Common myeloid progenitor, CD34-positive (primary cell): Measurements from ENCODE around the gene WHRN.

Source experiments
- CTCF ChIA-PET: fragments of 350-600 bp; sonication (Branson Sonifier 250); formaldehyde crosslinking; loops from one replicate; lab custom pipeline; 2021; ENCODE audit warnings: antibody characterized with exemption; lab: Charles Lee
- POLR2A ChIA-PET: fragments of 350-600 bp; sonication (Branson Sonifier 250); formaldehyde crosslinking; loops from one replicate; lab custom pipeline; 2021; ENCODE audit warnings: antibody characterized with exemption; lab: Charles Lee
- DNase-seq, 3 donors: peaks; one replicate each; pipeline versions ENCODE4 v3.0.0 to v3.0.0-alpha.2; 2013
- H3K27ac ChIP-seq, 2 experiments: 1 replicate in 1 of 2; 2 replicates in 1 of 2; pipeline ENCODE4 v1.7.0; 2013; ENCODE audit warnings: inconsistent platforms in 2 of 2, low read length in 2 of 2, mild to moderate bottlenecking in 2 of 2, low read depth in 1 of 2, moderate library complexity in 1 of 2; ENCODE audit not compliant: severe bottlenecking in 2 of 2, insufficient read depth in 1 of 2, poor library complexity in 1 of 2
- H3K27me3 ChIP-seq, 5 experiments: replicated peaks in 2 of 5; 1 replicate in 3 of 5; 2 replicates in 2 of 5; pipeline versions ENCODE4 v1.6.1 to v1.7.0; 2013; ENCODE audit warnings: low read length in 4 of 5, mild to moderate bottlenecking in 2 of 5, moderate library complexity in 2 of 5, inconsistent platforms in 1 of 5; ENCODE audit not compliant: insufficient read depth in 5 of 5, control insufficient read depth in 4 of 5
- H3K36me3 ChIP-seq, 4 experiments: 1 replicate in 2 of 4; 2 replicates in 2 of 4; pipeline versions ENCODE4 v1.6.1 to v1.7.0; 2013; ENCODE audit warnings: low read length in 3 of 4, control low read depth in 1 of 4, mild to moderate bottlenecking in 1 of 4; ENCODE audit not compliant: control insufficient read depth in 4 of 4, insufficient read depth in 4 of 4
- H3K4me1 ChIP-seq, 4 experiments: 1 replicate in 3 of 4; 2 replicates in 1 of 4; pipeline versions ENCODE4 v1.6.1 to v1.7.1; 2013; ENCODE audit warnings: low read length in 3 of 4, mild to moderate bottlenecking in 3 of 4, control low read depth in 1 of 4, inconsistent platforms in 1 of 4, moderate library complexity in 1 of 4; ENCODE audit not compliant: control insufficient read depth in 4 of 4, insufficient read depth in 4 of 4; ENCODE audit errors: control extremely low read depth in 1 of 4
- H3K4me3 ChIP-seq, 7 experiments: 1 replicate in 4 of 7; 2 replicates in 3 of 7; pipeline versions ENCODE4 v1.5.1 to v1.7.0; 2013; ENCODE audit warnings: mild to moderate bottlenecking in 7 of 7, low read length in 6 of 7, moderate library complexity in 6 of 7, inconsistent platforms in 2 of 7, low read depth in 2 of 7, control low read depth in 1 of 7; ENCODE audit not compliant: insufficient read depth in 4 of 7, control insufficient read depth in 1 of 7; ENCODE audit errors: extremely low read depth in 1 of 7
- H3K9me3 ChIP-seq, 5 experiments: 1 replicate in 4 of 5; 2 replicates in 1 of 5; pipeline versions ENCODE4 v1.6.1 to v1.7.1; 2013; ENCODE audit warnings: low read length in 4 of 5, mild to moderate bottlenecking in 2 of 5, inconsistent platforms in 1 of 5, low read depth in 1 of 5, moderate library complexity in 1 of 5; ENCODE audit not compliant: control insufficient read depth in 4 of 5, insufficient read depth in 2 of 5; ENCODE audit errors: control extremely low read depth in 1 of 5
- WGBS: methylation state at CpG from one replicate; pipeline ENCODE4 v1.1.5; 2013; ENCODE audit not compliant: insufficient coverage; 5-methylcytosine and 5-hydroxymethylcytosine counted together

The WHRN gene

DNA sequence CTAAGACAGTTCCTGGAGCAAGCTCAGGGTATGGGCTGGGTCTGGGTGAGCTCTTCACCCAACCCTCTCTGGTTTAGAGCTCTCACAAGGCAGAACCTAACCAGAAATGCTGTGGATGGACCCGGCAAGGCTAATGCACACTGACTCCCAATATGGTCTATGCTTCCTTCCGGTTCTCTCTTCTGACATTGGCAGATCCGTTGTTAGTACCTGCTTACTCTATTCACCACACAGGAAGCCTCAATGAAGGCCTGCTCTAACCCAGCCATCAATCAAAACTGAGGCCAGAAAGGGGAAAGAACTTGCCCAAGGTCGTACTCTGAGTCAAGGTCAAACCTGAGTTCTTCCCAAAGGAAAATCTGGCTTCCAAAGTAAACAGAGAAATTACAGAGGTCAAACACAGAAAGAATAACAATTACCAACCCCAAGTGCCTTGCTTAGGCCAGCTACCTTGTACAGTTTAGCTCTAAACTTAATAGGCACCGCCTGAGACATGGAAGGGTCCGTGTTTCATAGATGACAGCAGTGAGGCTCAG is 71.5 kb downstream of the WHRN start:
- 36% methylated on average over 6 of the region's 6 CpGs for WGBS
- Histone ChIP-seq H3K9me3 (no peaks in the 10 kb centered on the region), H3K27ac (no peak overlapping the region), H3K4me1 (peaks cover 0 to 11% (median 3%) of the 10 kb centered on the region in 4 experiments), H3K36me3 (no peaks in the 10 kb centered on the region), H3K27me3 (peaks cover 0 to 2% (median 0%) of the 10 kb centered on the region in 5 experiments), H3K4me3 (no peak overlapping the region)
- DNase-seq = peak in 2 of 3 donors; percentile 48 to 55
- CTCF ChIA-PET = interaction anchor here (0.8 to 7.5 kb wide), 18 partner anchors 11 to 581 kb away, joined by 3 to 88 read pairs (median 5); partner anchors contain the start of gene WHRN
- POLR2A ChIA-PET = no interaction called here

DNA sequence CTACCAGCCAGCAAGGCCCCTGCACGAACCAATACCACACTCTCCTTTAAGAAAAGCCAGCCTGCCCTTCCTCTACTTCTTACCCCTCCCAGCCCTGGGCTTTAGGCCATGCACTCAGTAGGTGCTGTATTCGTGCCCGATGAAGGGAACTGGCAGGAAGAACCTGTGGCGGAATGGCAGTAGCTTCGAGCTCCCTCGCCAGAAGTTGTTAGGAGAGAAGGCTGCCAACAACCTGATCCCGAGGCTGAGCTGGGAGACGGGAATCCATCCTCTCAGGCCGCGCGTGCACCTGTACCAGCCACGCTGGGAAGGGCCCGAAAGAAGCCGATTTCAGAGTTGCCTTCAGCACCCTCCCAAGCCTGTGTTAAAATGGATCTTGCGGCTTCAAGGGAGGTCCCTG is 72.2 kb downstream of the WHRN start:
- ChIA-PET POLR2A (no interaction called here), CTCF (interaction anchor here (0.8 to 7.5 kb wide), 10 partner anchors 11 to 582 kb away, joined by 3 to 88 read pairs (median 4); partner anchors contain the start of gene WHRN)
- 99% methylated on average over 14 of the region's 15 CpGs for WGBS
- Histone ChIP-seq H3K27me3 (peaks cover 0 to 2% (median 0%) of the 10 kb centered on the region in 5 experiments), H3K36me3 (no peaks in the 10 kb centered on the region), H3K9me3 (no peaks in the 10 kb centered on the region), H3K4me1 (peaks cover 0 to 11% (median 3%) of the 10 kb centered on the region in 4 experiments), H3K27ac (no peak overlapping the region), H3K4me3 (no peak overlapping the region)
- no peak for DNase-seq

DNA sequence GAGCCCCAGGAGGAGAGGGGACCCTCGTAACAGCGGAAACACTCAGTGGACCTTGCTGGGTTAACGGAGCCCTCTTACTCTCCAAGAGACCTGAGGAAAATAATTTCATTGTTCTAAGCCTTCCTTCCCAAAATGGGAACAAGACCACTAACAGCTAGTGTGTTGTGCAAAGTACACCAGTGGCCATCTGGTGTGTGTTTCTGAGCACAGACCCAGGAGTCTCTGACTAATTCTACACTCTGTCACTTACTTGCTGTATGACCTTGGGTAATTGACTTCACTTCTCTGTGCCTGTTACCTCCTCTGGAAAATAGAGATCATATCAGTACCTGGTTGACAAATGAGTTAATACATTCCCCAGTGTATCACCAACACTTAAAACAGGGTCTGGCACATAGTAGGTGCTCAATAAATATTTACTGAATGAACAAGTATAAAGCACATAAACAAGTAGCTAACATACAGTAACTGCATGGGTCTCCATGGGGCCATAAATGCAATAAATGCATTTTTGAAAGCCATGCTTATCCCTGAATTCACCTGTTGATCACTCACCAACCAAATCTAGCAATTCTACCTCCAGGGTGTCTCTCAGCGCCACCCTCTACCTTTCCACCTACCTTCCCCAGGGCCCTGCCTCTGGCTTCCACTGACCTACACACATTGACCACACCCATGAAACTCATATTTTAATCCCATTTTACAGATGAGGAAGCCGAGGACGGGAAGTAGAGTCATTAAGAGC is 72.8 kb downstream of the WHRN start:
- no peak overlapping the region for H3K4me3 ChIP-seq
- no peaks in the 10 kb centered on the region for H3K9me3 ChIP-seq

DNA sequence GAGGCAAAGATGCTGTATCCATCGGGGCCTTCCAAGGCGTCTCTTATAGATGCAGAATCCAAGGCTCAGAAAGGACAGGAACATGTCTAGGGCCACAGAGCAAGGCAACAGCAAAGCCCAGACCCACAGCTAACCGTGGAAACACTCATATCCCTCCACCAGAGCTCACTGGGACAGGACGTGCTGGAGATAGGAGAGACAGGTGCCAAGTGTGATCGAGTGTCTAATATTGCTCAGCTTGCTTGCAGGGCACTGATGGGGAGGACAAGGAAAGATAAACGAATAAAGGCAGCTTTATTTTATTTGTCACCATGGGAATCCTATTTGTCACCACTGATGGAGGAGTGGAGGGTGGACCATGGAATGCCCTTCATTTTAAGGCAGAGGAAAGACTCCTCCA is 73.5 kb downstream of the WHRN start:
- ChIA-PET POLR2A (no interaction called here), CTCF (interaction anchor here (1.0 to 7.5 kb wide), 7 partner anchors 10 to 221 kb away, joined by 3 to 84 read pairs (median 5); partner anchors contain the start of gene WHRN)
- Histone ChIP-seq H3K36me3 (no peaks in the 10 kb centered on the region), H3K4me1 (peaks cover 0 to 11% (median 3%) of the 10 kb centered on the region in 4 experiments), H3K4me3 (no peak overlapping the region), H3K9me3 (no peaks in the 10 kb centered on the region), H3K27me3 (peaks cover 0 to 2% (median 0%) of the 10 kb centered on the region in 5 experiments), H3K27ac (no peak overlapping the region)
- no peak for DNase-seq
- WGBS = 98% methylated on average over 6 of the region's 6 CpGs

More for the DNA sequence above, 72.8 kb downstream of the WHRN start:
- WGBS = 77% methylated on average over 5 of the region's 6 CpGs
- peaks cover 0 to 2% (median 0%) of the 10 kb centered on the region in 5 experiments for H3K27me3 ChIP-seq
- POLR2A ChIA-PET = no interaction called here
- H3K4me1 ChIP-seq = peaks cover 0 to 11% (median 3%) of the 10 kb centered on the region in 4 experiments
- no peak for DNase-seq
- H3K36me3 ChIP-seq = no peaks in the 10 kb centered on the region
- H3K27ac ChIP-seq = no peak overlapping the region
- CTCF ChIA-PET = interaction anchor here (0.9 to 7.5 kb wide), 11 partner anchors 9 to 467 kb away, joined by 3 to 88 read pairs (median 5); partner anchors contain the start of gene WHRN

DNA sequence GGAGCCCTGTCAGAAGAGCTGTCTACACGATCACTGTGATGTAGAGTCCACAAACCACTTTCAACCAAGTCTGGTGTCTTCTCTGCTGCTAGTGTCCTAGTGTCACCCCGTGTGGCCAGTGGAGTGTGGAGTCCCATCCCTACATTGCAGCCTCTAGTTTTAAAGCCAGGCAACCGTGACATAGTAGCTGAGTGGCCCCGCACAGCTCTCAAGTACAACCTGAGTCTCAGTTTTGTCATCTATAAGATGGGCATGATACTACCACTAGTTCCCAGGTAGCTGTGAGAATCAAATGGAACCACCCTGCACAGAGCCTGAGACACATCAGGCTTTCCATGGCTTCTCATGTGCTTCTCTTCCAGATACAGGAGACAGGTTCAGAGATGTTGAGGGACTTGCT is 74.3 kb downstream of the WHRN start:
- no peak overlapping the region for H3K4me3 ChIP-seq
- WGBS = 100% methylated on average over 4 of the region's 4 CpGs
- H3K4me1 ChIP-seq = peaks cover 0 to 11% (median 3%) of the 10 kb centered on the region in 4 experiments
- CTCF ChIA-PET = interaction anchor here (1.1 to 7.5 kb wide), 6 partner anchors 11 to 250 kb away, joined by 3 to 84 read pairs (median 6); partner anchors contain the start of gene WHRN
- no peaks in the 10 kb centered on the region for H3K36me3 ChIP-seq
- POLR2A ChIA-PET = no interaction called here
- peaks cover 0 to 2% (median 0%) of the 10 kb centered on the region in 5 experiments for H3K27me3 ChIP-seq
- no peak overlapping the region for H3K27ac ChIP-seq
- H3K9me3 ChIP-seq = no peaks in the 10 kb centered on the region
- no peak for DNase-seq

DNA sequence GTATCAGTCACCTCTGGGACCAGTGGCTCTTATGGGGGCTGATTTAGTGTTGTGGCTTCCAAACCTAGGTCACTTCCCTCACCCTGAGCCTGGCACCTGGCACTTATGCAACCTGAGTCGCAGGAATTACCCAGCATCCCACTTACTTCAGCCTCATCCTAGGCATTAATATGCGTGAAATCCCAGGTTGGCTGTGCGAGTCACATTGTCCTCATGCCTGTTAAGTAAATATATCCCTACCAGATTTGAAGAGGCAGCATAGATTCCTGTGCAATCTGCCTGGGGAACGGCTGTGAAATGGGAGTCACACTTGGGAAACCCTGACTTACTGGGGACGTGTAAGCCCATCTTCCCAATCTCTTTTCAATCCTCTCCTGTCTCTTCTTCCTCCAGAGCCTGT is 74.8 kb downstream of the WHRN start:
- peaks cover 0 to 2% (median 0%) of the 10 kb centered on the region in 5 experiments for H3K27me3 ChIP-seq
- no peak overlapping the region for H3K4me3 ChIP-seq
- no peaks in the 10 kb centered on the region for H3K9me3 ChIP-seq
- no peak overlapping the region for H3K27ac ChIP-seq
- ChIA-PET CTCF (interaction anchor here (1.1 to 7.5 kb wide), 8 partner anchors 25 to 251 kb away, joined by 3 to 84 read pairs (median 5); no protein-coding TSS in a partner anchor), POLR2A (no interaction called here)
- WGBS = 93% methylated on average over 4 of the region's 5 CpGs
- peaks cover 0 to 11% (median 3%) of the 10 kb centered on the region in 4 experiments for H3K4me1 ChIP-seq
- no peak for DNase-seq
- no peaks in the 10 kb centered on the region for H3K36me3 ChIP-seq
